Activated naive CD4-positive, alpha-beta T cell treated with Interleukin-2 at 50 U/mL for 16 hours (primary cell): ENCODE results near the gene GRIPAP1.
A peak's percentile ranks its signal among the peaks of the same experiment; 100 is the strongest.

Experiments
- DNase-seq: peaks from one replicate; pipeline ENCODE4 v3.0.0-alpha.2; 2020

GRIPAP1 gene

GRCh38 chrX:49002091-49002935 lies at the start of gene GRIPAP1:
TSS of gene GRIPAP1 (minus strand) at chrX:49002264. CDS start at chrX:49002229, 35 bp downstream.
- DNase-seq, result peak; percentile 76

GRCh38 chrX:49043987-49044281 lies 41.9 kb upstream of the GRIPAP1 start:
- DNase-seq, result no peak

GRCh38 chrX:49043220-49043986 lies 41.3 kb upstream of the GRIPAP1 start, which contains the start of gene TFE3:
TSS of gene TFE3 (minus strand) at chrX:49043357. CDS start at chrX:49043226, 131 bp downstream.
- DNase-seq, result peak; percentile 96

GRCh38 chrX:49042581-49043219 lies 40.6 kb upstream of the GRIPAP1 start:
- no peak for DNase-seq

GRCh38 chrX:49041744-49042580 lies 39.9 kb upstream of the GRIPAP1 start:
- DNase-seq, result peak; percentile 4

- no peak for DNase-seq
Measured at GRCh38 chrX:49040376-49040955, 38.4 kb upstream of the GRIPAP1 start.

- peak; percentile 49 for DNase-seq
Measured at GRCh38 chrX:49039598-49040375, 37.7 kb upstream of the GRIPAP1 start.

- no peak for DNase-seq
Measured at GRCh38 chrX:49037883-49038475, 35.9 kb upstream of the GRIPAP1 start.

- no peak for DNase-seq
Measured at GRCh38 chrX:49030283-49030682, 28.2 kb upstream of the GRIPAP1 start.

GRCh38 chrX:49029876-49030275 lies 27.8 kb upstream of the GRIPAP1 start:
- no peak for DNase-seq

GRCh38 chrX:49019599-49020249 lies 17.7 kb upstream of the GRIPAP1 start:
- DNase-seq, result no peak

GRCh38 chrX:49019050-49019449 lies 17.0 kb upstream of the GRIPAP1 start:
- DNase-seq, result no peak

GRCh38 chrX:49003696-49004095 lies 1.6 kb upstream of the GRIPAP1 start:
- DNase-seq, result no peak

- DNase-seq, result peak; percentile 54
Measured at GRCh38 chrX:49001521-49002090, 458 bp downstream of the GRIPAP1 start.

GRCh38 chrX:49000636-49001035 lies 1.4 kb downstream of the GRIPAP1 start:
- DNase-seq, result no peak

GRCh38 chrX:48999030-48999429 lies 3.0 kb downstream of the GRIPAP1 start:
- peak; percentile 7 for DNase-seq

- DNase-seq, result no peak
Measured at GRCh38 chrX:48998391-48998790, 3.7 kb downstream of the GRIPAP1 start.

- no peak for DNase-seq
Measured at GRCh38 chrX:48997865-48998264, 4.2 kb downstream of the GRIPAP1 start.

GRCh38 chrX:48997455-48997854 lies 4.6 kb downstream of the GRIPAP1 start:
- no peak for DNase-seq

GRCh38 chrX:48996969-48997368 lies 5.1 kb downstream of the GRIPAP1 start:
- no peak for DNase-seq
